Hypothalamus (tissue), 51 donors: ENCODE measurements around the gene OGG1.
A peak's percentile ranks its signal among the peaks of the same experiment; 100 is the strongest.
"Not testable (repeated sequence)": the region's sequence is repeated elsewhere in the genome, so short reads cannot be mapped to it uniquely, and the experiment has no call there.

ENCODE experiments used
- DNase-seq, 51 donors: peaks; one replicate each; lab custom pipeline; 2025; lab: John Stamatoyannopoulos, UW

Gene OGG1

DNA sequence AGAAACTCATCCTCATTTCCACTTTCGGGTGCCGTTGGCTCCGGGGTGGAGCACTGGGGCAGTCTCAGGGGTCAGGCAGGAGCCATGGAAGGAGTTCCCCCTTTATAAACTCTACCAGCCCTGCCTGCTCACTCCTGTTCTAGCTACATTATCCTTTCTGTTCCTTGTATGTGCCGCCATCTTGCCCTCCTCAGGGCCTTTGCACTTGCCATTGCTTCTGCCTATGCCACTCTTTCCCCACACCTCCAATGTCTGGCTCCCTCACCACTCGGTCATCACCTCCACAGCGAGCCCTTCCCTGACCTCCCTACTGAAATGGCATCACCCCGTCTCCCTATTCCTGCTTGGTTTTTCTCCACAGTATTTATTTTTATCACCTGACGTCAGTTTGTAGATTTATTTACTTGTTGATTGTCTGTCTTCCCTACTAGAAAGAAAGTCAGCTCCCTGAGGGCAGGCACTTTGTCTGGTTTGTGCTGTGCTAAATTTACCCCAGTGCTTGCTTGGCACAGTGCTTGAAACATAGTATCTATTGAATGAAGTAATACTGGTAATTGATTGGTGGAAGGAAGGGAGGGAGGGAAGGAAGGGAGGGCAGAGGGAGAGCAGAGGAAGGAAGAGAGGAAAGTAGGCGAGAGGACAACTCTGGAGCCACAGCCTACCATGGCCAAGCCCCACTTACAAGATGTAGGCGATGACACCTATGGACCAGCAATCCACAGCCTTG is 11.2 kb downstream of the OGG1 start:
- DNase-seq: no peak

DNA sequence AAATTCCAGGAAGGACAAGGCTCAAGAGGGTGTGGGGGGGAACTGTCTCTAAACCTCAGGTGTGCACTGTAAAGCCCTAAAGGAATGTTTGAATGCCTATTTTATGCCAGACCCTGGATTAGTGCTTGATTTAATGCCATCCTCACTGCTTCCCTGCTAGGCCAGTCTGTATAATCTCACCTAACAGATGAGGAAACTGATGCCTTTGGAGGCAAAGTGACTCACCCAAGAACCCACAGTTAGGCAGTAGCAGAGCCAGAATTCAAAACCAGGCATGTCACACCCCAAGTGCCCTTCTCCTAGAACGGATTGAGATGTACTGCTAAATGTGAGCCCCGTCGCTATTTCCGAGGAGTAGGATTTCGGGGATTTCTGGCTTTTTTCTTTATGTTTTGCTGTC is 12.2 kb downstream of the OGG1 start:
- DNase-seq: no peak

DNA sequence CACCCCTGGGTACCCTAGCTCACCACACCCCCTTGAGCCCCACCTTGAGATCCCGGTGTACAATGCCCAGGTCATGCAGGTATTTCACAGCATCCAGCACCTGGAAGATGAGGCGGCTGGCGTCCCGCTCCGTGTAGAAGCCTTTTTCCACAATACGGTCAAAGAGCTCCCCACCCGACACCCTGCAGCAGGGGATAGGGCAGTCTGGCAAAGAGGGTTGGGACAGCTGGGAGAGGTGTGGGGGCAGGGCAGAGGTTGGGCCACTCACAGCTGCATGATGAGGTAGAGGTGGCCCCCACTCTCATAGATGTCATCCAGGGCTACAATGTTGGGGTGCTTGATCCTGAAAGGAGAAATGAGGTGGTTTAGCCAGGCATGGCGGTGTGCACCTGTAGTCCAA is 13.1 kb downstream of the OGG1 start:
- no peak for DNase-seq

DNA sequence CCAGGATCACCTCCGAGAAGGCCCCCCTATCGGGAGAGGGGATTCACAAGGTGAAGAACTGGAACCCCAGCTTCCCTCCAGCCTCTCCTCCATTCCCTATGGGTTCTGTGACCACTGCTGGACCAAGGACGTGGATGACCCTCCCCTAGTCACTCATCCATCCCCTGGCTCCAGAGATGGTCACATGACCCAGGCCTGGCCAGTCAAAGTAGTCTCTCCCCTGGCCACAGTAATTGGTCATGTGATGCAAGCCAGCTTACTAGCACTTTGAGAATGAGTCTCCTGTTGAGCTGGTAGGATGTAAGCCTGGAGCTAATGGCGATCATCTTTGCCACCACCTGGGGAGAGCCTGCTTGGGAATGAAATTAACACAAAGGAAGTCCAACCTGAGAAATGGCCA is 16.1 kb downstream of the OGG1 start:
- DNase-seq: no peak

DNA sequence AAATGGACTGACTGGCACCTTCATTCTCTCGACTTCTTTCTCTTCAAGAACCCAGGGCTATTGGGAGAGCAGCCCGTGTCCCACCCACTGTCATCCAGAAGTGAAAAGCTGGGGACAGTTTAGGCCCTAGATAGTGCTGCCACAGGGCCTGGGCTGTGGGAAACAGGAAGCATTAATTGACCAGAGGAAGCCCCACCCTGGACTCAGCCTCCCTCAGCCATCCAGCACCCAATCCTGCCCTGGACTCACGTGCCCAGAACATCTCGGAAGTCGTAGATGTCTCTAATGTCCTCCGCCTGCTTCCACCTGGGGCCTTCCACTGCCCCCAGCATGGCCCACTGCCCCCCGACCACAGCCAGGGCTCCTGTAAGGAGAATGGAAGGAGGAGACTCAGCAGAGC is 17.7 kb downstream of the OGG1 start:
- no peak for DNase-seq

DNA sequence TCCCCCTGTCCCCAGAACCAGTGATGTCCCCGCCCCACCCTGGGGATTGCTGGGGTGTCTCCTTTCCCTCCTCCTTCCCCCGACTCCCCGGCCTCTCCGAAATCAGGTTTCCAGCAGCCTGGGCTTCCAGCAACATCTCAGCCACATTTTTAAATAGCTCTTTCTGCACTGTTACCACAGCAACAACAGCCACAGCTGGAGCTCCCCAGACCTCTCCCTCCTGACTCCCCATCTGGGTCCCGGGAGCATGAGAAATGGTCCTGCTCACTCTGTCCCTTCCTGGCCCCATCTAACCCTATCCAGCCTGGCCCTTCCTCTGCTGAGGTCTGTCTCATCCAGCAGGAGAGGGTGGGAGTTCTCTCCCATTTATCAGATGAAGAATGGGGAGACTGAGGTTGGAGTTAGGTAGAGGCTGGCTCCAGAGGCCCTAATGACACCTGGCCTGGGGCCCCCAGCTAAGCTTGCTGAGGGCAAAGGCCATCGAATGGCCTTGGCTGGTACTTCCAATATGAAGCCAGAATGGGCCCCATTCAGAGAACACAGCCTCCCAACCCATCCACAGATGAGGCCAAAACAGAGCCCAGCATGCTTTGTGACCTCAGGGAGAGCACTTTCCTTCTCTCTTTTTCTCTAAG is 18.5 kb downstream of the OGG1 start:
- DNase-seq: peak in 1 of 51 donors; percentile 17

DNA sequence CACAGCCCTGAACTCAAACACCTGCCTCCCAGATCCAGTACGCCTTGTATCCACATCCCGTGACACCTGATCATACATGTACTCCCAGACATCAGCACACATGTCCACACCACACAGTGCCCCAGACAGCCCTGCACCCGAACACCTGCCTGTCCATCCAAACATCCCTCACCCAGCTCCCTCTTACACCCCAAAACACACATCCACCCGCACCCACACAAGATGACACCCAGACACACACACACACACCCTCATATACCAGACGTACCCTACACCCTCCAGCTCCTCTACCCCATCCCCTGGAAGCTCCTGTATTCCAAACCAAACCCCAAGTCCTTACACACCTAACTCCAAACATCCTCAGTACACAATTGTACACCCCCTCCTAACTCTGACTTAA is 19.3 kb downstream of the OGG1 start:
- DNase-seq: no peak

DNA sequence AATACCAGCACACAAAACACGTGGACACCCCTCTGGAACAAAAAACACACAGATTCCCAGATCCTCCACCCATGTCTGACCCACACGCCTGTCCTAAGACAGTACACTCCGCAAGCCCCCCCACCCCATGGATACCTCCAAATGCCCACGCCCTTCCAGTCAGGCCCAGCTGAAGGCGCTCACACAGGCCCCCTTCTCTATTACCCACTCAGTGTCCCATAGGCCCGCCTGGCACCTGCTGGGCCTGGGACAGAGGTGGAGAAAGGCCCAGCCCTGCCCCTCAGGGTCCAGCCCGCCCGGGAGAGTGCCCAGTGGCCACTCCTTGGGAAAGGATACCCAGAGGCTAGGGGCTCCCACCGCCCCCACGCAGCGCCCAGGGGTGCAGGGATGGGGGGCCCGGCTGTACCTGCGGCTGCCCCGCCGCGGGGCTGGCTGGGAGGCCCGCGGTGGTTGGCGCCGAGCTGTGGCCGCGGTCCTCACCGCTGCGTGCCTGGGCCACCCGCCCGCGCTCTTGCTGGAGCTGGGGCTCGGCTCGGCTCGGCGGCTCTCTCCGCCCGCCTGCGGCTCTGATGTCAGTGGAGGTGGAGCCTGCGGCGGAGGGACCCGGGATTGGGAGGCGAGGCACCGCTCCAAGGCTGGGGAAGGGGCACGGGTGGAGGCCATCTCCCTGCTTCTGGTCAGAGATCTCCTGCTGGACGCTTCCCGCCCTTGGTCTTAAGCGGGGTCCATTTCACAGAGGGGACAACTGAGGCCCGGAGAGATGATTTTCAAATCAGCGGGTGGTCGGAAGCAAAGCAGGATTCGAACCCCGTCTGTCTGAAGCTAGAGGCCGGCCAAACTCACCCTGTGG is 19.9 kb downstream of the OGG1 start, which contains the start of gene CAMK1:
CAMK1 (minus strand) TSS at position 522 of the 850 bp plus-strand sequence. CDS start 2,198 bp downstream, outside the sequence.
- DNase-seq: peak in 48 of 51 donors; percentile 15 to 85 (median 62)

DNA sequence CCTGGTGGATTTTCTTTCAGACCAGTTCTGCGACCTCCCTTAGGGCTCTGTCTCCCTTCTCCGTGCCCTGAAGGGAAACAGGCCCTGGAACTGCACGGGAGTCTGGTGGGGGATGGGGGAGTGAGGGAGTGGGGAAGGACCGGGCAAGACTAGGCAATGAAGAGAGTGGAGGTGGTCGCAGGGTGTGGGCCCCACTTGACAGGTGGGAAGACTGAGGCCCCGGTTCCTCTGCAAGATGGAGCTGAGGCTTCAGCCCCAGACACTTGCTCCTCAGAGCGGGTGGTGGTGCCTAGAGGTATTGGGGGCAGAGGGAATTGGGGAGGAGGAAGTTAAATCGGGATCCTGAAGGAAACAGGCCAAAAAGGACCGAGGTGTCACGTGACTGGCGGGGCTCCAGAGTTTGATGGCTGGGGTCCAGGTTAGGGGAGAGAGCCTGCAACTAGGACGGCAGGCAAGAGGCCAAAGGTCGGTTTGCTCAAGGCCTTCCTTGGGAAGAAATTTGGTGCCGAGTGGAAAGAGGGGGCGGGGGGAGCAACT is 20.6 kb downstream of the OGG1 start:
- DNase-seq: peak in 42 of 51 donors; percentile 13 to 78 (median 62)

DNA sequence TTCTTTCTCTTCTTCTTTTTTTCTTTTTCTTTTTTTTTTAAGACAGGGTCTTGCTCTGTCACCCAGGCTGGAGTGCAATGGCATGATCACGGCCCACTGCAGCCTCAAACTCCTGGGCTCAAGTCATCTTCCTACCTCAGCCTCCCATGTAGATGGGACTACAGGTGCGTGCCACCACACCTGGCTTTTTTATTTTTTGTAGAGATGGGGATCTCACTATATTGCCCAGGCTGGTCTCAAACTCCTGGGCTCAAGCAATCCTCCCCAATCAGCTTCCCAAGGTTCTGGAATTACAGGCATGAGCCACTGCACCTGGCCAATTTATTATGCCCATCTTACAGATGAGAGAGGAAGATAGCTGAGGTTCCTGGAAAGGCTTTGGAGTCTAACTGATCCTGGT is 21.3 kb downstream of the OGG1 start:
- not testable (repeated sequence) for DNase-seq

DNA sequence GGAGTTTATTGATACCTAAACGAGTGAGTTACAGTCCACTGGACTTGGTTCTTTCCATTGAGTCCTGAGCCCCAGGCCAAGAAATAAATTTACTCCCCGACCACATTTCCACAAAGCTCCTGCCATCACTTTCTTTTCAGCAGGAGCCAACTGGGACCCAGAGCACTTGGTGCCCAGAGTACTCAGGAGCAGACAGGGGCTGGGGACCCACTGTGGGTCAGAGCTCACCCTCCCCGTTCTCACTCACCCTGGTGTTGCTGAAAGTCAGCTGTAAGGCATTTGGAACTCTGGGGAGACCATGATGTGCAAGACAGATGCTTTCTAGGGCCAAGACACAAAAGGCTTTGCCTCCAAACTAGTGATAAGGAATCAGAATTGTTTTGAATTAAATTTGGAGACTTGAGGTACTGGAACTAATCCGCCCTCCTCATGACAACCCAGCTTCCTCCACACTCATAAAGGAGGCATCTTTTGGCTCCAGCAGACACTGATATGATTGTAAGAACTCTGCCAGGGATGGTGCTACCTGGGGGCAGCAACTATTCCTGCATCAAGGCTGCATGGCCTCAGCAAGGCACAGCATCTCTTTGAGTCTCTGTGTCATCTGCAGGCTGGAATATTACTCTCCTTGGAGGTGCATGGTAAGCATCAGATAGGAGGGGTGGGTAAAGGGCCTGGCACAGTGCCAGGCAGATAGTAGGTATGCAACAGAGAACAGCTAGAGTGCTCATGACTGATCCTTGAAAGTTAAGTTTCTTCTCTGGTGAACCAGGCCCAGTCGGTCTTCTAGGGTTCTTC is 27.3 kb downstream of the OGG1 start:
- peak in 3 of 51 donors; percentile 20 to 57 (median 43) for DNase-seq

DNA sequence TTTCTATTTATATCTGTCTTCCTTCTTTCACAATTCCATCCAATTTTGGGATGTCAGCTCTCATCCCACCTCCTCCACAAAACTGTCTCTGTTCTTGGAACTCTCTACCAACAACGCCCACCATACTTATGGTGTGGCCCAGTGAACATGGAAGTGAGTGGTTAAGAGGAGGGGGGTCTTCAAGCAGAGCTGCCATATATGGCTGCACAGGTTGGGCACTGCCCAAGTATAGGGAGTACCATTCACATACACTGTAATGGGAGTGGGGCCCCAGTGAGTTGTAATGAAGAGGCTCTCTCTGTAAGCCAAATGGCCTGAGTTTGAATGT is 27.9 kb downstream of the OGG1 start:
- peak in 1 of 51 donors; percentile 51 for DNase-seq

DNA sequence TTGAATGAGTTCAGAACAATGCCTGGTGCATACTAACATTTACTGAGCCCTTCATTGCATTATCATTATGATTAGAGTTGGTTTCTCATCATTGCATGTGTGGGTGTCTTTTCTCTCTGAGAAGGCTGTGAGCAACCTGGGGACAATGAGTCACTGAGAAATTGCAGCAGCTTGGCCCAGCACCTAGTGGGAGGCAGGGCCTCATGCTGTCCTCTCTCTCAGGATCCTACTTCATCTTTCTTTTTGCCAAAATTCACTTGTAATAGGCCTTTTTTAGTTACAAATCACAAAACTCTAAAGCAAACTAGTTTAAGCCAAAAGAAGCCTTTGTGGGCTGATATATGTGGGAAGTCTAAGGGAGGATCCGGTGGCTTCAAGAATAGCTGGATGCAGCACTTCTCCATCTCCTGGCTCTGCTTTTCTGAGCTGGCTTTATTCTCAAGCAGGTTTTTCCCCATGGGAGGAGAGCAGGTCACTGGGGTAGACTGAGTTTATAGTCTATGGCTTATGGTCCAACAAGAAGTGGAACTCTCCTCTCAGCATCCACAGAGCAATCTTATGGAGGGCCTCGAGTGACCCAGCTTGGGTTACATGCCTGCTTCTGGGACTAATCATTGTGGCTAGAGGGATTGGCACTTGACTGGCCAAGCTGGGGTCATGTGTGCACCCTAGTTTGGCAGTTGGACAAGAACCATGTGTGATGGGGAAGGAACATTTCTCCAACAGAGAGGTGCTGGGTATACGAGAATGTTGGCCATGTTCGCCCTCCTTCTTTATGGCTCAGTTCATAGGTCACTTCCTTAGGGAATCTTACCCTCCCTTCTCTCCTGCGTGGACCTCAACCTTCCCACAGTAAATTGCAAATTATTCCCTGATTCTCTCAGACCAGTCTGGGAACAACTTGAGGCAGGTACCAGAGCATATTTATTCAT is 28.7 kb downstream of the OGG1 start:
- peak in 4 of 51 donors; percentile 16 to 56 (median 31) for DNase-seq

DNA sequence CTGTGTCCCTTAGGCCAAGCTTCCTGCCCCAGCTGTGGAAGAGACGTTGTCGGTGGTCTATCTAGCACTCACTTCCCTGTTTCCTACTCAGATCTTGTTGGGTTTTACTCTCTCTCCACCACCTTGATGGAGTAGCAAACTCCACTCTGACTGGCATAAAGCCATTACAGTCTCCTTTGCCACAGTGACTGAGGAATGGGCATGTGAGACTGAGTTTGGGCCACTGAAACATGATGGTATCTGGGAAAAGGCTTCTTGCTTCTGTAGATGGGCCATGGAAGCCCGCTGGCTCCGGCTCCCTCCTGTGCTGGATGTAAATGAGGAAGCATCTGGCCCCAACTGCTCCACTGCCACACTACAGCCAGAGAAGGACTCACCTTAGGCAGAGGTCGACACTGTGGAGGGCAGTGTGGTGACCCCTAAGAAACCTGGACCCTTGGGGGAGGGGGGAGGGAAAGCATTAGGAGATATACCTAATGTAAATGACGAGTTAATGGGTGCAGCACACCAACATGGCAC is 29.4 kb downstream of the OGG1 start:
- no peak for DNase-seq

DNA sequence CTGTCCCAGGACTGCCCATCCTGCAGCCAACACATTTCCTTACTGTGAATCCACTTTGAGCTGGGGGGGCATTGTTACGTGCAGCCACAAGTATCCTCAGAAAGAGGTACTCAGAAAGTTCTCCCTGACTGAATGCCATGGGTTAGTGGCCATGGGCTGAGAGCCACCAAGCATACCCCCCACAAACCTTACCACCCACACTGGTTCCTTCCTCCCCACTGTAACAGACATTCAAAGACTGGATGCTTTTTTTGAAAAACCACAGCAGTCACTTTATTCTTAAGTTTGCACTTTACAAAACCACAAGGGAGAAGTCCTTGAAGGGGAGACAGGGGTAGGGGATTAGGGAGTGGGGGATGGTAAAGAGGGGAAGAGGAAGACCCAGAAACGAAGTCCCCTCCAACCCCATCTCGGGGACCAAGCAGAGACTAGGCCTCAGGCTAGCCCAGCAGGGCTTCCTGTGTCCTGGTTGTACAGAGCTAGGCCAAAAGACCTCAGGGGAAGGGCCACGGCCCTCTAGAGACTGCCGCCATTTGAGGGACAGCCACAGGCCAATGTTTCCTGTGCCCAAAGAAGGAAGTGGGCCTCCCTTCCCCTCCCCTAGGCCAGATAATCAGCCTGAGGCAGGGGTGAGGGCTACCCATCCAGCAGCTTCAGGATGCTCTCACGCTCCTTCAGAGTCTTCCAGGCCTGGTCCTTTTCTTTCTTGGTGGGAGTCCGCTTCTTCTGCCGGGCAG is 30.1 kb downstream of the OGG1 start:
- DNase-seq: peak in 4 of 51 donors; percentile 11 to 40 (median 26)

DNA sequence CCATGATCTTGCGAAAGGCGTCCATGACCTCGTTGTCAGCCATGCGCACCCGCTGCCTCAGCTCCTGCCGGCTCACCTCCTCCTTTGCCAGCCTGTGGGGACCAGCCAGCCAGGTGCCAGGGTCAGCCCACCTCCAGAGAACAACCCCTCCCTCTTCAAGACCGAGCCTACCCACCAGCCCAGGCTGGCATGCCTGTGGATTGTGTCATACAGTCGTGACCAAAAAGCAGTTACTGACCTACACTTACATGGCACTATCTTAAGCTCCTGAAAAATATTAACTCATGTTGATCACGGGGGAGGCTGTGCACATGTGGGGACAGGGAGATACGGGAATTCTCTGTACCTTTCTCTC is 30.7 kb downstream of the OGG1 start:
- peak in 1 of 51 donors; percentile 43 for DNase-seq

DNA sequence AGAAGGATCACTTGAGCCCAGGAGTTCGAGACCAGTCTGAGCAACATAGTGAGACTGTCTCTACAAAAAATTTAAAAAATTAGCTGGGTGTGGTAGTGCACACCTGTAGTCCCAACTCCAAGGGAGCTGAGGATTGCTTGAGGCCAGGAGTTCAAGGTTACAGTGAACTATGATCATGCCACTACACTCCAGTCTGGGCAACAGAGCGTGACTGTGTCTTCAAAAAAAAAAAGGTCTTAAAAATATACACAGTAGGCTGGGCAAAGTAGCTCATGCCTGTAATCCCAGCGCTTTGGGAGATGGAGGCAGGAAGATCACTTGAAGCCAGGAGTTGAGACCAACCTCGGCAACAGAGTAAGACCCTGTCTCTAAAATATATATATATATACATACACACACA is 31.2 kb downstream of the OGG1 start:
- DNase-seq: no peak

DNA sequence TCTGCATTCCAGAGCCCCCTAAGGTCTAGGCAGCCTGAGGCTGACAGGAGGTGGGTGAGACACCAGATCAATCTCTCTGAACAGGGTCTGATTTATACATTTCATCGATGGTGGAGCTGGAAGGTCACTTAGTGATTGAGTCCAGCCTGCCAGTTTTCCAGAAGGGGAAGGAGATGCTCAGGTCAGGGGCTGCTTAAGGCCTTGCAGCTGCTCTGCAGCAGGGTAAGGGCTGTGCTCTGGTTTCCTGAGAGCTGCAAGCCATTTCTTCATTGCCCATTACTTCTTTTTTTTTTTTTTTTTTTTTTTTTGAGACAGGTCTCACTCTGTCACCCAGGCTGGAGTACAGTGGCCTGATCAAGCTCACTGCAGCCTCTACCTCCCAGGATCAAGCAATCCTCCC is 31.8 kb downstream of the OGG1 start:
- DNase-seq: no peak
